ENCODE data around the gene TOMM70.
"Not testable (repeated sequence)": the region's sequence is repeated elsewhere in the genome, so short reads cannot be mapped to it uniquely, and the experiment has no call there.

TOMM70 gene

DNA sequence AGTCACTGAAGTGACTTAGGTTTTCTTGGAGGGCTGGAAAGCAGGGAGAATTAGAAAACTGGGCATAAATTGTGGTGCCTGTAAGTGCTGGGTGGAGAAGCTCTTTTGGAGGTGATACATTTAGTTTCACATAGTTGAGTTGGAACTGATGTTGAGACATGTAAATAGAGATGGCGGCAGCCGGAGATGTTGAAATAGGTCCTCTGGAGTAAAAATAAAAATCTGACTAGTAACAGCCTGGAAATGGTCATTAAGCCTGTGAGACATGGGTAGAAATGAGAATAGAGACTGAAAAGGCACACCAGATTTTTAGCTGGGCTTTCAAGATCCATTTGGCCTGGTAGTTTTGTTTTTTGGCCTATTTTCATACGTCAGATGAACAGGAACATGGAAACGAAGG is 69.2 kb downstream of the TOMM70 start:
- TF ChIP-seq CTCF (IDR thresholded peaks at IDR 0.05; ENCODE audit: control insufficient read depth, insufficient read depth, low read depth, low read length, missing control alignments) = no peak
- no peak overlapping the region for H3K4me3 ChIP-seq (ENCODE audit: control insufficient read depth, low read depth, low read length)
- no peak for DNase-seq (ENCODE audit: low read depth)

DNA sequence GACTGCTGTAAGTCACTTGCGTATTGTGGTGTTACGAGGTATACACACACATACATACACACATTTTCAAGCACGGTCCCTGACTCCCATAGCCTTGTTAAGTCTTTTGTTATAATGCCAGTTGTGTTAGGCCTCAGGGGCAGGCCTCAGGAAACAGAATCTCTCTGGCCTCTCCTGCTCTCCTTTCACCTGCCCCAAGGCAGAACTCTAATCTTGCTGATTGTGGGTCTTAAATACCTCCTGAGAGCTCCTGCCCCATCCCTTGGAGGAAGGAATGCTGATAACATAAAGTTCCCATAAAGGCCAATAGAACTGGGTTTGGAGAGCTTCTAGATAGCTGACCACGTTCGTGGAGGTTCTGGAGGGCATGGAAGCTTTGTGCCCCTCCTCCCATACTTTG is 70.2 kb downstream of the TOMM70 start:
- no peak for TF ChIP-seq CTCF (IDR thresholded peaks at IDR 0.05; ENCODE audit: control insufficient read depth, insufficient read depth, low read depth, low read length, missing control alignments)

DNA sequence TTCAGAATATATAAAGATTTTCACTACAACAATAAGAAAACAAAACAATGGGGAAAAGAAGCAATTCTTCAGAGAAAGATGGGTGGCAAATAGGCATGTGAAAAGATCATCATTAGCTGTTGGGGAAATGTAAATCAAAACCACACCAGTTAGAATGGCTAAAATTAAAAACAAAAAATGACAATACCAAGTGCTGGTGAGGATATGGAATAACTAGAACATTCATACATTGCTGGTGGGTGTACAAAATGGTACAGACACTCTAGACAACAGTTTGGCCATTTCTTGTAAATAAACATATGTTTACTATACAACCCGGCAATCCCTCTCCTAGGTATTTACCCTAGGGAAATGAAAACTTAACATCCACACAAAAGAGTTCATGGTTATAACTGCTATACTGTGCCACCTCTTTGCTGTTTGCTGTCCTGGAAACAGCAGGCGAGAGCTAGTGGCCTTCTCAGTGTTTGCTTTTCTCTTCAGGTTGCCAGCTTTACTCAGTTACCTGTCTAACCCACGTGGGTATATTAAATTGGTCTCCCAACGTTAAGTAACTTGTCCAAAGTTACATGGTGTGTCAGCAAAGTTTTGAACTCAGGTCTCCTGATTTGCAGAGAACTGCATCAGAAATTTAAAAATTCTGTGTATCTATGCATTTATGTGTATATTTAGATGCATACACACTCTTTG is 70.9 kb downstream of the TOMM70 start:
- DNase-seq (ENCODE audit: low read depth) = no peak
- no peak overlapping the region for H3K4me3 ChIP-seq (ENCODE audit: control insufficient read depth, low read depth, low read length)
- no peak for TF ChIP-seq CTCF (IDR thresholded peaks at IDR 0.05; ENCODE audit: control insufficient read depth, insufficient read depth, low read depth, low read length, missing control alignments)

More for the DNA sequence above, 70.2 kb downstream of the TOMM70 start:
- H3K4me3 ChIP-seq (ENCODE audit: control insufficient read depth, low read depth, low read length) = no peak overlapping the region
- no peak for DNase-seq (ENCODE audit: low read depth)

- H3K4me3 ChIP-seq (ENCODE audit: control insufficient read depth, low read depth, low read length); DNase-seq (ENCODE audit: low read depth): not testable (repeated sequence)
These were observed 73.5 kb downstream of the TOMM70 start for GRCh38 chr3:100327377-100327776.

DNA sequence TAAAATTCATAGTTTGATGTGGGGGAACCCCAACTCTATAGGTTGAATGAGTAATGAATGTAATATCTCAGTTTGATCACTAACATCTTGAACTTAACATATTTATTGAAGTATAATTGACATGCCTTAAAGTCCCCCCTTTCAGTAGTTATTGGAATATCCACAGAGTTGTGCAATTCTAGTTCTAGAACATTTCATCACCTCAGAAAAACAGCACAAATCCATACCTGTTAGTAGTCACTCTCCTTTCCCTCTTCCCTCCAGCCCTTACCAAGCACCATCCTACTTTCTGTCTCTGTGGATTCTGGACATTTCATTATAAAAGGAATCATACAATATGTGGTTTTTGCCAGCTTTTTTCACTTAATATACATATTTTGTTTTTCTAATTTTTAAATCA is 75.1 kb downstream of the TOMM70 start:
- no peak overlapping the region for H3K4me3 ChIP-seq (ENCODE audit: control insufficient read depth, low read depth, low read length)
- no peak for DNase-seq (ENCODE audit: low read depth)
- no peak for TF ChIP-seq CTCF (IDR thresholded peaks at IDR 0.05; ENCODE audit: control insufficient read depth, insufficient read depth, low read depth, low read length, missing control alignments)

GRCh38 chr3:100324044-100324443 is 76.8 kb downstream of the TOMM70 start:
- TF ChIP-seq CTCF (IDR thresholded peaks at IDR 0.05; ENCODE audit: control insufficient read depth, insufficient read depth, low read depth, low read length, missing control alignments) = no peak
- DNase-seq (ENCODE audit: low read depth) = no peak

DNA sequence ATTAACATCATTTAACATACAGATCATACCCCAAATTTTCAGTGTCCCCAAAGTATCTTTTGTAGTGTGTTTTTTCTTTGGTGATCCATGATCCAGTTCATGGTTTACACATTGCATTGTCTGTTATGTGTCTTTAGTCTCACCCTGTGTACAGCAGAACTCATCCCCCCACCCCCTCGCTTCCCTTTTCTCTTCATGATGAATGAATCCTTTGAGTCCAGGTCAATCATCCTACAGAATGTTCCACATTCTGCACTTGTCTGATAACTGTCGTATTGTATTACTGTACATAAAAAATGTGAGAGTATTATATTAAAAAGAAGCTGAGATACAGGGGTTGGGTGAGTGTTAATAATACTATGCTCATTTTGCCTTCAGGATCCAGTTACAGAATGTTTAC is 80.9 kb downstream of the TOMM70 start:
- TF ChIP-seq CTCF (IDR thresholded peaks at IDR 0.05; ENCODE audit: control insufficient read depth, insufficient read depth, low read depth, low read length, missing control alignments) = no peak
- no peak for DNase-seq (ENCODE audit: low read depth)

More at GRCh38 chr3:100324044-100324443, 76.8 kb downstream of the TOMM70 start:
- H3K4me3 ChIP-seq (ENCODE audit: control insufficient read depth, low read depth, low read length) = no peak overlapping the region

More for the DNA sequence above, 80.9 kb downstream of the TOMM70 start:
- no peak overlapping the region for H3K4me3 ChIP-seq (ENCODE audit: control insufficient read depth, low read depth, low read length)
